HepG2 (cell line): Measurements from ENCODE around the gene CDH2. TPM values are rescaled to one million over a fixed set of nuclear protein-coding genes. Genes with fewer than 3 reads are reported as not detected.

Experiments
- ATAC-seq: fragments of 200-7000 bp; cut with Tn5 transposase; 3 replicates; pipeline ENCODE4 v1.9.1; 2020; ENCODE audit warnings: mild to moderate bottlenecking, moderate library complexity
- BruUV-seq: library from RNA; stranded (reverse); fragments of 400-500 nt; replicated peaks from 2 replicates; lab custom pipeline; 2021; lab: Mats Ljungman, UMichigan
- CTCF ChIA-PET: fragments of 300-600 bp; formaldehyde crosslinking; extraction: SDS; loops from one replicate; lab custom pipeline; 2021; ENCODE audit warnings: low total read pairs, inconsistent platforms, low intra/inter-chr PET ratio; lab: Yijun Ruan, JAX
- POLR2A ChIA-PET: fragments of 350-600 bp; sonication (Branson Sonifier 250); formaldehyde crosslinking; loops from one replicate; lab custom pipeline; 2020; ENCODE audit warnings: antibody characterized with exemption, inconsistent platforms; lab: Yijun Ruan, JAX
- DNase-seq: peaks from one replicate; pipeline ENCODE4 v3.0.0-alpha.2; 2015; ENCODE audit warnings: low spot score
- FAIRE-seq: peaks from 3 replicates; lab custom pipeline; 2011; peaks lifted over from hg19 to GRCh38; lab: Jason Lieb, UNC
- H2AFZ ChIP-seq: one replicate; pipeline ENCODE4 v1.6.1; 2011; ENCODE audit warnings: low read length, inconsistent platforms
- H3K27ac ChIP-seq: fragments of 300-600 bp; 3 replicates; pipeline ENCODE4 v1.8.0; 2011; ENCODE audit warnings: mixed run types, mild to moderate bottlenecking, mixed read lengths, low read length, inconsistent platforms; ENCODE audit not compliant: insufficient read depth; ENCODE audit errors: extremely low read length
- H3K27me3 ChIP-seq, 2 experiments: fragments of 200-600 bp in 1 of 2; 2 replicates in 1 of 2; 3 replicates in 1 of 2; pipeline versions ENCODE4 v1.6.0 to v1.8.0; 2011; ENCODE audit warnings: low read length in 2 of 2, mild to moderate bottlenecking in 2 of 2, moderate library complexity in 2 of 2, inconsistent platforms in 1 of 2; ENCODE audit not compliant: insufficient read depth in 2 of 2, control insufficient read depth in 1 of 2
- H3K36me3 ChIP-seq, 2 experiments: fragments of 200-600 bp in 1 of 2; replicated peaks in 1 of 2; 2 replicates in 1 of 2; 3 replicates in 1 of 2; pipeline versions ENCODE4 v1.5.1 to v1.8.0; 2011; ENCODE audit warnings: low read length in 2 of 2, inconsistent platforms in 1 of 2; ENCODE audit not compliant: insufficient read depth in 2 of 2, control insufficient read depth in 1 of 2
- H3K4me1 ChIP-seq: 2 replicates; pipeline ENCODE4 v1.5.1; 2012; ENCODE audit warnings: low read length, inconsistent platforms; ENCODE audit not compliant: insufficient read depth
- H3K4me2 ChIP-seq: 2 replicates; pipeline ENCODE4 v1.6.0; 2011; ENCODE audit warnings: low read depth, low read length, inconsistent platforms
- H3K4me3 ChIP-seq, 3 experiments: fragments of 200-600 bp in 1 of 3; sonication (generic), shearing (Covaris generic) in 1 of 3; replicated peaks in 1 of 3; 2 replicates each; pipeline ENCODE4 v1.5.1; 2011 to 2016; ENCODE audit warnings: low read length in 3 of 3, inconsistent platforms in 2 of 3, low read depth in 2 of 3, mild to moderate bottlenecking in 2 of 3, control low read depth in 1 of 3, mixed read lengths in 1 of 3; ENCODE audit not compliant: insufficient read depth in 1 of 3
- H3K79me2 ChIP-seq: one replicate; pipeline ENCODE4 v1.6.1; 2011; ENCODE audit warnings: low read length, inconsistent platforms; ENCODE audit not compliant: insufficient read depth
- H3K9ac ChIP-seq: 2 replicates; pipeline ENCODE4 v1.6.0; 2011; ENCODE audit warnings: mild to moderate bottlenecking, low read depth, low read length, inconsistent platforms; ENCODE audit not compliant: insufficient read depth
- H3K9me3 ChIP-seq: 2 replicates; pipeline ENCODE4 v1.5.1; 2012; ENCODE audit warnings: mild to moderate bottlenecking, low read length
- H4K20me1 ChIP-seq: 2 replicates; pipeline ENCODE4 v1.6.0; 2011; ENCODE audit warnings: inconsistent platforms, mild to moderate bottlenecking, low read length, moderate library complexity; ENCODE audit not compliant: insufficient read depth
- BCL6 ChIP-seq: IDR thresholded peaks from 2 replicates; pipeline ENCODE4 v1.6.1; 2016; ENCODE audit warnings: missing genetic modification reagents, missing compliant biosample characterization
- GFI1 ChIP-seq: sonication (generic); formaldehyde crosslinking; IDR thresholded peaks from 2 replicates; pipeline ENCODE4 v1.5.0; 2020; ENCODE audit warnings: missing genetic modification reagents, mild to moderate bottlenecking, borderline replicate concordance
- HDAC1 ChIP-seq: sonication (generic); formaldehyde crosslinking; IDR thresholded peaks from 2 replicates; pipeline ENCODE4 v1.5.1; 2020; ENCODE audit warnings: mild to moderate bottlenecking, missing genetic modification reagents
- HDAC2 ChIP-seq: sonication (generic); formaldehyde crosslinking; IDR thresholded peaks from 2 replicates; pipeline ENCODE4 v1.4.0; 2020; ENCODE audit warnings: missing genetic modification reagents
- HES4 ChIP-seq: sonication (generic); formaldehyde crosslinking; IDR thresholded peaks from 2 replicates; pipeline ENCODE4 v1.9.0; 2021; ENCODE audit warnings: mild to moderate bottlenecking, missing genetic modification reagents, borderline replicate concordance
- HNF4A ChIP-seq: sonication (generic); formaldehyde crosslinking; IDR thresholded peaks from 2 replicates; pipeline ENCODE4 v1.4.0; 2020; ENCODE audit warnings: missing genetic modification reagents
- NFYB ChIP-seq: sonication (generic); formaldehyde crosslinking; IDR thresholded peaks from 2 replicates; pipeline ENCODE4 v1.4.0; 2020; ENCODE audit warnings: missing genetic modification reagents
- NR2F6 ChIP-seq, 2 experiments: IDR thresholded peaks; 2 replicates each; pipeline ENCODE4 v1.6.1; 2016; ENCODE audit warnings: antibody characterized with exemption in 1 of 2, mild to moderate bottlenecking in 1 of 2
- RARA ChIP-seq: IDR thresholded peaks from 2 replicates; pipeline ENCODE4 v1.6.1; 2016; ENCODE audit warnings: missing genetic modification reagents, missing compliant biosample characterization
- SOX6 ChIP-seq, 2 experiments: fragments of 450-650 bp in 1 of 2; sonication (generic) in 1 of 2; formaldehyde crosslinking in 1 of 2; IDR thresholded peaks; 2 replicates each; pipeline versions ENCODE4 v1.4.0 to v1.6.1; 2017 to 2020; ENCODE audit warnings: antibody characterized with exemption in 1 of 2, mild to moderate bottlenecking in 1 of 2, missing genetic modification reagents in 1 of 2
- TSC22D2 ChIP-seq: sonication (generic); formaldehyde crosslinking; IDR thresholded peaks from 2 replicates; pipeline ENCODE4 v1.5.1; 2020; ENCODE audit warnings: missing genetic modification reagents, mild to moderate bottlenecking, borderline replicate concordance
- ZNF101 ChIP-seq: sonication (generic); formaldehyde crosslinking; IDR thresholded peaks from 2 replicates; pipeline ENCODE4 v1.4.0; 2020; ENCODE audit warnings: mild to moderate bottlenecking, low read depth, missing genetic modification reagents, borderline replicate concordance
- ZNF652 ChIP-seq: IDR thresholded peaks from 2 replicates; pipeline ENCODE4 v1.6.1; 2016; ENCODE audit warnings: low read depth, borderline replicate concordance
- WGBS: methylation state at CpG from one replicate; pipeline ENCODE4 v1.1.6; 2017; ENCODE audit warnings: low lambda C conversion rate; 5-methylcytosine and 5-hydroxymethylcytosine counted together
- in situ Hi-C: cut with HindIII; loops from 2 replicates; pipeline ENCODE4 v1.10.0; 2017; ENCODE audit warnings: low pct_unique_long_range_greater_than_20kb; ENCODE audit not compliant: extremely low pct_ligation_motif_present
- intact Hi-C: fragments of 100-400 bp; cut with micrococcal nuclease; formaldehyde crosslinking; loops from one replicate; pipeline ENCODE4 v1.10.0; 2022; ENCODE audit not compliant: unreplicated experiment
- polyA plus RNA-seq, 8 experiments: library from polyadenylated mRNA; depleted of rRNA in 3 of 8; stranded (reverse) in 7 of 8; unstranded in 1 of 8; fragments of >200 nt; fragmentation: Illumina TruSeq in 4 of 8; extraction: Trizol in 4 of 8; gene quantifications; 2 replicates each; pipeline versions ENCODE4 v1.2.1 to v1.2.3, GENCODE V29; 2011 to 2016; ENCODE audit warnings: low read depth in 4 of 8, missing spikeins in 1 of 8, mixed read lengths in 1 of 8; ENCODE audit not compliant: insufficient read depth in 1 of 8
- total RNA-seq, 5 experiments: library from RNA; depleted of rRNA; stranded (reverse); fragments of >200 nt; fragmentation: Illumina TruSeq; extraction: Trizol; gene quantifications; 2 replicates each; pipeline ENCODE4 v1.2.3, GENCODE V29; 2016; ENCODE audit warnings: low read depth in 1 of 5
- TF ChIP-seq, protein P1 (sequence below): sonication (generic); formaldehyde crosslinking; conservative IDR thresholded peaks from 2 replicates; pipeline ENCODE4 v1.4.0; 2020; ENCODE audit warnings: missing genetic modification reagents
- TF ChIP-seq, protein P2 (sequence below): sonication (generic); formaldehyde crosslinking; IDR thresholded peaks from 2 replicates; pipeline ENCODE4 v1.4.0; 2020; ENCODE audit warnings: low read depth, mild to moderate bottlenecking, missing genetic modification reagents
- TF ChIP-seq, protein P3 (sequence below): sonication (generic); formaldehyde crosslinking; conservative IDR thresholded peaks from 2 replicates; pipeline ENCODE4 v1.4.0; 2020; ENCODE audit warnings: mild to moderate bottlenecking, missing genetic modification reagents, moderate library complexity

Gene CDH2
- total and polyA plus RNA-seq, 2 of the 13 experiments (the other 11 are each of a cell fraction or from before 2014, with no cell fraction given) = 18.6 to 36.1 TPM

DNA sequence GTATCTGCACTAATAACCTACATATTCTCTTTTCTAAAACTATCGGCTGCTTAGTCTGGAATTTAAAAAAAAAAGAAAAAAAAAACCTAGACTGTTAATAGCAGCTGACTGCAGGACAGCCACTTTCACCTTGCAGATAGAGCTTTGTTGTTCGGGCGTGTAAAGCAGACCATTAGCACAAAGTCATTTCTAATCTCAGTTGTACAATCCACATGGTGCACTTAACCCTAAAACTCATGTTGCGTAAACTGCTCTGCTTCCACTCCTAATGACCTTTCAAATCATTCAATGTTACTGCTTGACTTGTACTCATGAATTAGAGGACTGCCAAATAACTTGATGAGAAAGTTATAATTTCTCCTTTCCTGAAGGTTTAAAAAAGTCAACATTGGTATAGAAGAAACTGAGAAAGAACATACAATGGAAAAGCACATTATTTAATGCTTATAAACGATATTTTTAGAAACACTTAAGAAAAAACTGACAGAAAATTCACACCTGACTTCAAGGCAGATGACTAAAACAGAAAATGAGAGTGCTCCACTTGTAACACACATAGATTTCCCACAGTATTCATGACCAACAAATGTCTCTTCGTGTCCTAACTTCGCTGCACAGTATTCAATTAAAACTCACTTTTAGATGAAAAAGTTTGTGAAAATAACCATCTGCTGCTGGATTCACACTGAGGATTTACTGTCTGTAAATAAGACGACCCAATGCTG, 2.6 kb downstream of the CDH2 start:
- H3K4me2 ChIP-seq = peak overlapping the region; percentile 83
- H2AFZ ChIP-seq = no peak overlapping the region
- ATAC-seq (no peak), DNase-seq (peak; percentile 40), FAIRE-seq (peak; percentile 86)
- no peaks in the 10 kb centered on the region; a peak in 1 of 5 replicates for H3K27me3 ChIP-seq
- ChIA-PET CTCF (no interaction called here), POLR2A (interaction anchor here (1.0 kb wide), 2 partner anchors 13 to 46 kb away, joined by 4 to 7 read pairs; no protein-coding TSS in a partner anchor)
- no peaks in the 10 kb centered on the region for H3K9me3 ChIP-seq
- TSS peak; percentile 37 for BruUV-seq
- WGBS = 22% methylated on average over 8 of the region's 8 CpGs
- peak overlapping the region; percentile 65 for H3K27ac ChIP-seq
- peaks cover 54% of the 10 kb centered on the region for H3K4me1 ChIP-seq
- peaks cover 65% of the 10 kb centered on the region for H3K79me2 ChIP-seq
- intact Hi-C loops = loop anchor here (1.0 to 2.0 kb wide), 2 partner anchors 46 to 161 kb away; no protein-coding TSS in a partner anchor
- peaks cover 8% of the 10 kb centered on the region for H4K20me1 ChIP-seq
- peak overlapping the region; percentile 85 to 96 (median 88); a peak in 5 of 6 replicates for H3K4me3 ChIP-seq
- H3K36me3 ChIP-seq = no peaks in the 10 kb centered on the region
- in situ Hi-C loops = no loop called here
- H3K9ac ChIP-seq = peak overlapping the region; percentile 80
- TF ChIP-seq, protein P1, sequence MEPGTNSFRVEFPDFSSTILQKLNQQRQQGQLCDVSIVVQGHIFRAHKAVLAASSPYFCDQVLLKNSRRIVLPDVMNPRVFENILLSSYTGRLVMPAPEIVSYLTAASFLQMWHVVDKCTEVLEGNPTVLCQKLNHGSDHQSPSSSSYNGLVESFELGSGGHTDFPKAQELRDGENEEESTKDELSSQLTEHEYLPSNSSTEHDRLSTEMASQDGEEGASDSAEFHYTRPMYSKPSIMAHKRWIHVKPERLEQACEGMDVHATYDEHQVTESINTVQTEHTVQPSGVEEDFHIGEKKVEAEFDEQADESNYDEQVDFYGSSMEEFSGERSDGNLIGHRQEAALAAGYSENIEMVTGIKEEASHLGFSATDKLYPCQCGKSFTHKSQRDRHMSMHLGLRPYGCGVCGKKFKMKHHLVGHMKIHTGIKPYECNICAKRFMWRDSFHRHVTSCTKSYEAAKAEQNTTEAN (CRISPR knock-in tag) = peak; percentile 77
- TF ChIP-seq GFI1 (CRISPR knock-in tag) (peak; percentile 94), ZNF652 (CRISPR knock-in tag) (peak; percentile 72; the same call in 1 of the 2 replicates), BCL6 (CRISPR knock-in tag) (0 out of 2 replicates have a peak, but pooled peaks have one; percentile 18), HDAC1 (CRISPR knock-in tag) (0 out of 2 replicates have a peak, but pooled peaks have one; percentile 37), NFYB (no peak; the same call in 1 of the 2 replicates), NR2F6 (IDR thresholded peaks at IDR 0.05) (peak; percentile 47; the same call in 1 of the 2 replicates), NR2F6 (CRISPR knock-in tag; IDR thresholded peaks at IDR 0.05) (no peak), RARA (0 out of 2 replicates have a peak, but pooled peaks have one; percentile 16), ZNF101 (CRISPR knock-in tag) (no peak), TSC22D2 (CRISPR knock-in tag) (no peak), SOX6 (IDR thresholded peaks at IDR 0.05) (no peak), SOX6 (CRISPR knock-in tag; IDR thresholded peaks at IDR 0.05) (peak; percentile 29; the same call in 1 of the 2 replicates), HNF4A (CRISPR knock-in tag) (peak; percentile 55), HDAC2 (CRISPR knock-in tag) (peak; percentile 37; the same call in 1 of the 2 replicates), HES4 (no peak)
- TF ChIP-seq, protein P2, sequence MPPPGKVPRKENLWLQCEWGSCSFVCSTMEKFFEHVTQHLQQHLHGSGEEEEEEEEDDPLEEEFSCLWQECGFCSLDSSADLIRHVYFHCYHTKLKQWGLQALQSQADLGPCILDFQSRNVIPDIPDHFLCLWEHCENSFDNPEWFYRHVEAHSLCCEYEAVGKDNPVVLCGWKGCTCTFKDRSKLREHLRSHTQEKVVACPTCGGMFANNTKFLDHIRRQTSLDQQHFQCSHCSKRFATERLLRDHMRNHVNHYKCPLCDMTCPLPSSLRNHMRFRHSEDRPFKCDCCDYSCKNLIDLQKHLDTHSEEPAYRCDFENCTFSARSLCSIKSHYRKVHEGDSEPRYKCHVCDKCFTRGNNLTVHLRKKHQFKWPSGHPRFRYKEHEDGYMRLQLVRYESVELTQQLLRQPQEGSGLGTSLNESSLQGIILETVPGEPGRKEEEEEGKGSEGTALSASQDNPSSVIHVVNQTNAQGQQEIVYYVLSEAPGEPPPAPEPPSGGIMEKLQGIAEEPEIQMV (CRISPR knock-in tag) = no peak
- TF ChIP-seq, protein P3, sequence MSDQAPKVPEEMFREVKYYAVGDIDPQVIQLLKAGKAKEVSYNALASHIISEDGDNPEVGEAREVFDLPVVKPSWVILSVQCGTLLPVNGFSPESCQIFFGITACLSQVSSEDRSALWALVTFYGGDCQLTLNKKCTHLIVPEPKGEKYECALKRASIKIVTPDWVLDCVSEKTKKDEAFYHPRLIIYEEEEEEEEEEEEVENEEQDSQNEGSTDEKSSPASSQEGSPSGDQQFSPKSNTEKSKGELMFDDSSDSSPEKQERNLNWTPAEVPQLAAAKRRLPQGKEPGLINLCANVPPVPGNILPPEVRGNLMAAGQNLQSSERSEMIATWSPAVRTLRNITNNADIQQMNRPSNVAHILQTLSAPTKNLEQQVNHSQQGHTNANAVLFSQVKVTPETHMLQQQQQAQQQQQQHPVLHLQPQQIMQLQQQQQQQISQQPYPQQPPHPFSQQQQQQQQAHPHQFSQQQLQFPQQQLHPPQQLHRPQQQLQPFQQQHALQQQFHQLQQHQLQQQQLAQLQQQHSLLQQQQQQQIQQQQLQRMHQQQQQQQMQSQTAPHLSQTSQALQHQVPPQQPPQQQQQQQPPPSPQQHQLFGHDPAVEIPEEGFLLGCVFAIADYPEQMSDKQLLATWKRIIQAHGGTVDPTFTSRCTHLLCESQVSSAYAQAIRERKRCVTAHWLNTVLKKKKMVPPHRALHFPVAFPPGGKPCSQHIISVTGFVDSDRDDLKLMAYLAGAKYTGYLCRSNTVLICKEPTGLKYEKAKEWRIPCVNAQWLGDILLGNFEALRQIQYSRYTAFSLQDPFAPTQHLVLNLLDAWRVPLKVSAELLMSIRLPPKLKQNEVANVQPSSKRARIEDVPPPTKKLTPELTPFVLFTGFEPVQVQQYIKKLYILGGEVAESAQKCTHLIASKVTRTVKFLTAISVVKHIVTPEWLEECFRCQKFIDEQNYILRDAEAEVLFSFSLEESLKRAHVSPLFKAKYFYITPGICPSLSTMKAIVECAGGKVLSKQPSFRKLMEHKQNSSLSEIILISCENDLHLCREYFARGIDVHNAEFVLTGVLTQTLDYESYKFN (CRISPR knock-in tag) = 0 out of 2 replicates have a peak, but pooled peaks have one; percentile 13
